BLaER1 (cell line): ENCODE measurements around the gene PHOSPHO2.

Experiments used
- H3K27ac ChIP-seq: shearing (Covaris generic); formaldehyde crosslinking; 2 replicates; pipeline ENCODE4 v1.8.1; 2022
- H3K27me3 ChIP-seq: shearing (Covaris generic); formaldehyde crosslinking; 2 replicates; pipeline ENCODE4 v1.8.1; 2022
- H3K36me3 ChIP-seq: shearing (Covaris generic); formaldehyde crosslinking; 2 replicates; pipeline ENCODE4 v1.8.1; 2022
- H3K4me1 ChIP-seq: shearing (Covaris generic); formaldehyde crosslinking; 2 replicates; pipeline ENCODE4 v1.8.1; 2022
- H3K4me2 ChIP-seq: shearing (Covaris generic); formaldehyde crosslinking; 2 replicates; pipeline ENCODE4 v1.8.1; 2022
- H3K4me3 ChIP-seq: shearing (Covaris generic); formaldehyde crosslinking; 2 replicates; pipeline ENCODE4 v1.8.1; 2022
- H3K9ac ChIP-seq: shearing (Covaris generic); formaldehyde crosslinking; 2 replicates; pipeline ENCODE4 v1.8.1; 2022
- H3K9me3 ChIP-seq: shearing (Covaris generic); formaldehyde crosslinking; 2 replicates; pipeline ENCODE4 v1.8.1; 2022
- H4K20me1 ChIP-seq: shearing (Covaris generic); formaldehyde crosslinking; 2 replicates; pipeline ENCODE4 v1.8.1; 2022
- Cebpa-rat ChIP-seq: shearing (Covaris generic); IDR thresholded peaks from 2 replicates; pipeline ENCODE4 v1.8.1; 2022

Gene PHOSPHO2

GRCh38 chr2:169664600-169664977 is 29.7 kb upstream of the PHOSPHO2 start:
- no peaks in the 10 kb centered on the region for H4K20me1 ChIP-seq
- H3K9ac ChIP-seq = no peak overlapping the region
- no peaks in the 10 kb centered on the region for H3K9me3 ChIP-seq
- peaks cover 14% of the 10 kb centered on the region for H3K4me1 ChIP-seq
- no peaks in the 10 kb centered on the region for H3K27me3 ChIP-seq
- H3K4me2 ChIP-seq = no peak overlapping the region
- H3K27ac ChIP-seq = no peak overlapping the region
- no peak for TF ChIP-seq Cebpa-rat
- H3K36me3 ChIP-seq = no peaks in the 10 kb centered on the region
- H3K4me3 ChIP-seq = no peak overlapping the region

GRCh38 chr2:169664978-169665930 is 29.0 kb upstream of the PHOSPHO2 start:
- Histone ChIP-seq H3K4me2 (no peak overlapping the region), H3K4me3 (no peak overlapping the region), H3K27ac (no peak overlapping the region), H3K9ac (no peak overlapping the region), H3K9me3 (no peaks in the 10 kb centered on the region), H3K27me3 (no peaks in the 10 kb centered on the region), H3K4me1 (peaks cover 12% of the 10 kb centered on the region), H3K36me3 (no peaks in the 10 kb centered on the region), H4K20me1 (no peaks in the 10 kb centered on the region)
- TF ChIP-seq Cebpa-rat = no peak

- H3K27me3 ChIP-seq = no peaks in the 10 kb centered on the region
- no peak overlapping the region for H3K27ac ChIP-seq
- no peak overlapping the region for H3K4me3 ChIP-seq
- no peaks in the 10 kb centered on the region for H4K20me1 ChIP-seq
- no peaks in the 10 kb centered on the region for H3K4me1 ChIP-seq
- TF ChIP-seq Cebpa-rat = no peak
- H3K4me2 ChIP-seq = no peak overlapping the region
- no peak overlapping the region for H3K9ac ChIP-seq
- no peaks in the 10 kb centered on the region for H3K36me3 ChIP-seq
- no peaks in the 10 kb centered on the region for H3K9me3 ChIP-seq
Measured at GRCh38 chr2:169667583-169667982, 26.7 kb upstream of the PHOSPHO2 start.

- Histone ChIP-seq H3K36me3 (no peaks in the 10 kb centered on the region), H4K20me1 (no peaks in the 10 kb centered on the region), H3K27me3 (no peaks in the 10 kb centered on the region), H3K9me3 (no peaks in the 10 kb centered on the region), H3K4me2 (no peak overlapping the region), H3K9ac (no peak overlapping the region), H3K4me3 (no peak overlapping the region), H3K4me1 (no peaks in the 10 kb centered on the region), H3K27ac (no peak overlapping the region)
- TF ChIP-seq Cebpa-rat = no peak
Measured at GRCh38 chr2:169670215-169670651, 24.0 kb upstream of the PHOSPHO2 start.

GRCh38 chr2:169670937-169671336 is 23.3 kb upstream of the PHOSPHO2 start:
- no peaks in the 10 kb centered on the region for H3K4me1 ChIP-seq
- H4K20me1 ChIP-seq = no peaks in the 10 kb centered on the region
- no peak overlapping the region for H3K9ac ChIP-seq
- H3K4me3 ChIP-seq = no peak overlapping the region
- no peaks in the 10 kb centered on the region for H3K9me3 ChIP-seq
- H3K27ac ChIP-seq = no peak overlapping the region
- no peaks in the 10 kb centered on the region for H3K36me3 ChIP-seq
- TF ChIP-seq Cebpa-rat = no peak
- H3K27me3 ChIP-seq = no peaks in the 10 kb centered on the region
- H3K4me2 ChIP-seq = no peak overlapping the region

GRCh38 chr2:169672406-169672805 is 21.9 kb upstream of the PHOSPHO2 start:
- no peak overlapping the region for H3K4me3 ChIP-seq
- no peak overlapping the region for H3K27ac ChIP-seq
- H3K36me3 ChIP-seq = no peaks in the 10 kb centered on the region
- no peaks in the 10 kb centered on the region for H3K4me1 ChIP-seq
- H3K9ac ChIP-seq = no peak overlapping the region
- TF ChIP-seq Cebpa-rat = no peak
- H3K9me3 ChIP-seq = no peaks in the 10 kb centered on the region
- no peaks in the 10 kb centered on the region for H4K20me1 ChIP-seq
- no peak overlapping the region for H3K4me2 ChIP-seq
- no peaks in the 10 kb centered on the region for H3K27me3 ChIP-seq

GRCh38 chr2:169673106-169673505 is 21.2 kb upstream of the PHOSPHO2 start:
- no peak overlapping the region for H3K4me3 ChIP-seq
- H3K4me1 ChIP-seq = no peaks in the 10 kb centered on the region
- no peak for TF ChIP-seq Cebpa-rat
- no peaks in the 10 kb centered on the region for H3K9me3 ChIP-seq
- H3K27me3 ChIP-seq = no peaks in the 10 kb centered on the region
- no peaks in the 10 kb centered on the region for H3K36me3 ChIP-seq
- no peaks in the 10 kb centered on the region for H4K20me1 ChIP-seq
- H3K4me2 ChIP-seq = no peak overlapping the region
- no peak overlapping the region for H3K9ac ChIP-seq
- no peak overlapping the region for H3K27ac ChIP-seq

- Histone ChIP-seq H3K4me1 (no peaks in the 10 kb centered on the region), H3K27me3 (no peaks in the 10 kb centered on the region), H3K4me2 (no peak overlapping the region), H3K4me3 (no peak overlapping the region), H4K20me1 (no peaks in the 10 kb centered on the region), H3K36me3 (no peaks in the 10 kb centered on the region), H3K9me3 (no peaks in the 10 kb centered on the region), H3K27ac (no peak overlapping the region), H3K9ac (no peak overlapping the region)
- TF ChIP-seq Cebpa-rat = no peak
Measured at GRCh38 chr2:169673921-169674320, 20.3 kb upstream of the PHOSPHO2 start.

GRCh38 chr2:169676357-169676756 is 17.9 kb upstream of the PHOSPHO2 start:
- H3K36me3 ChIP-seq = no peaks in the 10 kb centered on the region
- no peak for TF ChIP-seq Cebpa-rat
- no peaks in the 10 kb centered on the region for H3K9me3 ChIP-seq
- H3K27ac ChIP-seq = no peak overlapping the region
- no peaks in the 10 kb centered on the region for H3K4me1 ChIP-seq
- H3K4me3 ChIP-seq = no peak overlapping the region
- H3K9ac ChIP-seq = no peak overlapping the region
- no peaks in the 10 kb centered on the region for H3K27me3 ChIP-seq
- H4K20me1 ChIP-seq = no peaks in the 10 kb centered on the region
- no peak overlapping the region for H3K4me2 ChIP-seq

- H3K4me1 ChIP-seq = no peaks in the 10 kb centered on the region
- no peak overlapping the region for H3K4me2 ChIP-seq
- H3K9me3 ChIP-seq = no peaks in the 10 kb centered on the region
- no peak overlapping the region for H3K4me3 ChIP-seq
- H3K9ac ChIP-seq = no peak overlapping the region
- no peaks in the 10 kb centered on the region for H4K20me1 ChIP-seq
- TF ChIP-seq Cebpa-rat = no peak
- no peaks in the 10 kb centered on the region for H3K27me3 ChIP-seq
- no peak overlapping the region for H3K27ac ChIP-seq
- no peaks in the 10 kb centered on the region for H3K36me3 ChIP-seq
Measured at GRCh38 chr2:169676850-169677249, 17.4 kb upstream of the PHOSPHO2 start.

GRCh38 chr2:169683054-169683424 is 11.2 kb upstream of the PHOSPHO2 start:
- H3K36me3 ChIP-seq = no peaks in the 10 kb centered on the region
- H3K4me2 ChIP-seq = no peak overlapping the region
- no peaks in the 10 kb centered on the region for H3K4me1 ChIP-seq
- no peak overlapping the region for H3K27ac ChIP-seq
- no peak overlapping the region for H3K9ac ChIP-seq
- no peaks in the 10 kb centered on the region for H3K27me3 ChIP-seq
- H4K20me1 ChIP-seq = no peaks in the 10 kb centered on the region
- TF ChIP-seq Cebpa-rat = no peak
- peaks cover 8% of the 10 kb centered on the region for H3K9me3 ChIP-seq
- no peak overlapping the region for H3K4me3 ChIP-seq
